Activated B cell treated with CpG ODN at 0.5 μM for 24 hours (primary cell): ENCODE data around the gene ASMTL. TPM values are rescaled to one million over a fixed set of nuclear protein-coding genes. Genes with fewer than 3 reads are reported as not detected.
A peak's percentile ranks its signal among the peaks of the same experiment; 100 is the strongest.

Source experiments
- ATAC-seq: fragments of 200-7000 bp; cut with Tn5 transposase; one replicate; pipeline ENCODE4 v1.10.0; 2021; ENCODE audit warnings: low read depth, mild to moderate bottlenecking, moderate library complexity
- CTCF ChIA-PET: fragments of 350-600 bp; sonication (Branson Sonifier 250); formaldehyde crosslinking; loops from one replicate; lab custom pipeline; 2021; ENCODE audit warnings: antibody characterized with exemption; lab: Charles Lee
- POLR2A ChIA-PET: fragments of 350-600 bp; sonication (Branson Sonifier 250); formaldehyde crosslinking; loops from one replicate; lab custom pipeline; 2021; ENCODE audit warnings: antibody characterized with exemption; lab: Charles Lee
- DNase-seq: peaks from one replicate; pipeline ENCODE4 v3.0.0; 2022
- H3K27ac Mint-ChIP-seq: one replicate; pipeline ENCODE4 v1.8.0; 2020; ENCODE audit warnings: mixed read lengths
- H3K27me3 Mint-ChIP-seq: one replicate; pipeline ENCODE4 v1.8.0; 2021; ENCODE audit warnings: mixed read lengths
- H3K36me3 Mint-ChIP-seq: one replicate; pipeline ENCODE4 v1.8.0; 2021; ENCODE audit warnings: low read depth, mixed read lengths
- H3K4me1 Mint-ChIP-seq: one replicate; pipeline ENCODE4 v1.8.0; 2021; ENCODE audit warnings: mixed read lengths
- H3K4me3 Mint-ChIP-seq: one replicate; pipeline ENCODE4 v1.8.0; 2020; ENCODE audit warnings: mild to moderate bottlenecking, mixed read lengths
- H3K9me3 Mint-ChIP-seq: one replicate; pipeline ENCODE4 v1.8.0; 2020; ENCODE audit warnings: mixed read lengths
- CTCF ChIP-seq: fragments of 200-600 bp; IDR thresholded peaks from one replicate; pipeline ENCODE4 v1.8.0; 2022; ENCODE audit warnings: antibody characterized with exemption, mild to moderate bottlenecking
- intact Hi-C: fragments of 100-400 bp; cut with micrococcal nuclease; formaldehyde crosslinking; loops from one replicate; pipeline ENCODE4 v1.15.1; 2024
- total RNA-seq: library from RNA; stranded (reverse); gene quantifications from 2 replicates; pipeline ENCODE4 v1.2.3, GENCODE V29; 2022

ASMTL gene
- total RNA-seq, 1 donor from 2014 or later: 52.1 TPM

- no peaks in the 10 kb centered on the region for H3K27me3 Mint-ChIP-seq
- H3K36me3 Mint-ChIP-seq: peaks cover 32% of the 10 kb centered on the region
- intact Hi-C loops: no loop called here
- H3K9me3 Mint-ChIP-seq: no peaks in the 10 kb centered on the region
- H3K4me1 Mint-ChIP-seq: no peaks in the 10 kb centered on the region
- POLR2A ChIA-PET: no interaction called here
- ATAC-seq: no peak
- no peak for TF ChIP-seq CTCF
- H3K27ac Mint-ChIP-seq: no peak overlapping the region
- DNase-seq: no peak
- CTCF ChIA-PET: no interaction called here
- H3K4me3 Mint-ChIP-seq: no peak overlapping the region
Observed at GRCh38 chrX:1360171-1360570, 92.5 kb downstream of the ASMTL start.

GRCh38 chrX:1359477-1359873, 93.2 kb downstream of the ASMTL start:
- no peak for ATAC-seq
- Mint-ChIP-seq H3K27me3 (no peaks in the 10 kb centered on the region), H3K4me3 (no peak overlapping the region), H3K9me3 (no peaks in the 10 kb centered on the region), H3K27ac (no peak overlapping the region), H3K36me3 (peaks cover 29% of the 10 kb centered on the region), H3K4me1 (no peaks in the 10 kb centered on the region)
- intact Hi-C loops: no loop called here
- ChIA-PET POLR2A (no interaction called here), CTCF (no interaction called here)
- no peak for TF ChIP-seq CTCF
- DNase-seq: no peak

GRCh38 chrX:1358793-1359476, 93.8 kb downstream of the ASMTL start:
- Mint-ChIP-seq H3K4me1 (no peaks in the 10 kb centered on the region), H3K36me3 (peaks cover 29% of the 10 kb centered on the region), H3K4me3 (no peak overlapping the region), H3K27ac (no peak overlapping the region), H3K9me3 (no peaks in the 10 kb centered on the region), H3K27me3 (no peaks in the 10 kb centered on the region)
- ATAC-seq: no peak
- ChIA-PET CTCF (no interaction called here), POLR2A (no interaction called here)
- TF ChIP-seq CTCF: no peak
- intact Hi-C loops: no loop called here
- DNase-seq: no peak

GRCh38 chrX:1357993-1358392, 94.7 kb downstream of the ASMTL start:
- ChIA-PET POLR2A (no interaction called here), CTCF (no interaction called here)
- H3K27ac Mint-ChIP-seq: no peak overlapping the region
- DNase-seq (no peak), ATAC-seq (no peak)
- no peaks in the 10 kb centered on the region for H3K4me1 Mint-ChIP-seq
- H3K36me3 Mint-ChIP-seq: peaks cover 29% of the 10 kb centered on the region
- TF ChIP-seq CTCF: no peak
- intact Hi-C loops: no loop called here
- H3K27me3 Mint-ChIP-seq: no peaks in the 10 kb centered on the region
- H3K9me3 Mint-ChIP-seq: no peaks in the 10 kb centered on the region
- H3K4me3 Mint-ChIP-seq: no peak overlapping the region

GRCh38 chrX:1355131-1356046, 97.3 kb downstream of the ASMTL start:
- Mint-ChIP-seq H3K27me3 (no peaks in the 10 kb centered on the region), H3K4me3 (no peak overlapping the region), H3K9me3 (no peaks in the 10 kb centered on the region), H3K27ac (no peak overlapping the region), H3K4me1 (no peaks in the 10 kb centered on the region), H3K36me3 (peaks cover 18% of the 10 kb centered on the region)
- DNase-seq: no peak
- peak; percentile 10 for ATAC-seq
- CTCF ChIA-PET: no interaction called here
- intact Hi-C loops: no loop called here
- POLR2A ChIA-PET: no interaction called here
- TF ChIP-seq CTCF: no peak
